Upper lobe of right lung (tissue), 1 donor: Measurements from ENCODE around the gene MICOS13. TPM values are rescaled to one million over a fixed set of nuclear protein-coding genes. Genes with fewer than 3 reads are reported as not detected.

Experiments used
- ATAC-seq: fragments of 200-7000 bp; cut with Tn5 transposase; one replicate; pipeline ENCODE4 v1.9.1; 2020; ENCODE audit warnings: mild to moderate bottlenecking, moderate library complexity
- DNase-seq: peaks from one replicate; pipeline ENCODE4 v3.0.0-alpha.2; 2020
- H3K27ac ChIP-seq: fragments of 200-600 bp; one replicate; pipeline ENCODE4 v1.8.0; 2022
- H3K27me3 ChIP-seq: fragments of 200-600 bp; one replicate; pipeline ENCODE4 v1.8.0; 2022; ENCODE audit warnings: mild to moderate bottlenecking
- H3K36me3 ChIP-seq: fragments of 200-600 bp; one replicate; pipeline ENCODE4 v1.8.0; 2022
- H3K4me1 ChIP-seq: fragments of 200-600 bp; one replicate; pipeline ENCODE4 v1.8.0; 2022
- H3K4me3 ChIP-seq: fragments of 200-600 bp; one replicate; pipeline ENCODE4 v1.8.0; 2022; ENCODE audit warnings: mild to moderate bottlenecking
- H3K9me3 ChIP-seq: fragments of 200-600 bp; one replicate; pipeline ENCODE4 v1.8.0; 2022
- intact Hi-C: fragments of 100-400 bp; cut with DNase I; formaldehyde crosslinking; loops from one replicate; pipeline ENCODE4 v1.11.0; 2022
- total RNA-seq: library from RNA; stranded (reverse); fragmentation: NEBNext Ultra II Directional; extraction: Animal tissue kit (Norgen Biotek cat#: 25700); gene quantifications from one replicate; pipeline ENCODE4 v1.2.1, GENCODE V29; 2021
- TF ChIP-seq, protein P1 (sequence below): fragments of 200-600 bp; IDR thresholded peaks from one replicate; pipeline ENCODE4 v1.8.0; 2022; ENCODE audit warnings: antibody characterized with exemption
- donor health status: DM: no; HTN: yes; CAD: no; lungs with severe emphysema.

Gene MICOS13
- total RNA-seq, 1 donor from 2014 or later = 48.3 TPM

GRCh38 chr19:5694167-5694955 is 14.0 kb upstream of the MICOS13 start:
- no peak overlapping the region for H3K27ac ChIP-seq
- TF ChIP-seq, protein P1, sequence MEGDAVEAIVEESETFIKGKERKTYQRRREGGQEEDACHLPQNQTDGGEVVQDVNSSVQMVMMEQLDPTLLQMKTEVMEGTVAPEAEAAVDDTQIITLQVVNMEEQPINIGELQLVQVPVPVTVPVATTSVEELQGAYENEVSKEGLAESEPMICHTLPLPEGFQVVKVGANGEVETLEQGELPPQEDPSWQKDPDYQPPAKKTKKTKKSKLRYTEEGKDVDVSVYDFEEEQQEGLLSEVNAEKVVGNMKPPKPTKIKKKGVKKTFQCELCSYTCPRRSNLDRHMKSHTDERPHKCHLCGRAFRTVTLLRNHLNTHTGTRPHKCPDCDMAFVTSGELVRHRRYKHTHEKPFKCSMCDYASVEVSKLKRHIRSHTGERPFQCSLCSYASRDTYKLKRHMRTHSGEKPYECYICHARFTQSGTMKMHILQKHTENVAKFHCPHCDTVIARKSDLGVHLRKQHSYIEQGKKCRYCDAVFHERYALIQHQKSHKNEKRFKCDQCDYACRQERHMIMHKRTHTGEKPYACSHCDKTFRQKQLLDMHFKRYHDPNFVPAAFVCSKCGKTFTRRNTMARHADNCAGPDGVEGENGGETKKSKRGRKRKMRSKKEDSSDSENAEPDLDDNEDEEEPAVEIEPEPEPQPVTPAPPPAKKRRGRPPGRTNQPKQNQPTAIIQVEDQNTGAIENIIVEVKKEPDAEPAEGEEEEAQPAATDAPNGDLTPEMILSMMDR = no peak
- no peaks in the 10 kb centered on the region for H3K9me3 ChIP-seq
- no peak for DNase-seq
- H3K4me1 ChIP-seq = peaks cover 9% of the 10 kb centered on the region
- no peak overlapping the region for H3K4me3 ChIP-seq
- no peaks in the 10 kb centered on the region for H3K27me3 ChIP-seq
- no peak for ATAC-seq
- intact Hi-C loops = no loop called here
- peaks cover 71% of the 10 kb centered on the region for H3K36me3 ChIP-seq

- ATAC-seq (no peak), DNase-seq (peak; percentile 67)
- Histone ChIP-seq H3K36me3 (peaks cover 62% of the 10 kb centered on the region), H3K4me3 (no peak overlapping the region), H3K9me3 (no peaks in the 10 kb centered on the region), H3K27me3 (no peaks in the 10 kb centered on the region), H3K27ac (no peak overlapping the region), H3K4me1 (peaks cover 9% of the 10 kb centered on the region)
- TF ChIP-seq, protein P1 = no peak
- intact Hi-C loops = no loop called here
Observed at GRCh38 chr19:5693195-5694166, 13.2 kb upstream of the MICOS13 start.

DNA sequence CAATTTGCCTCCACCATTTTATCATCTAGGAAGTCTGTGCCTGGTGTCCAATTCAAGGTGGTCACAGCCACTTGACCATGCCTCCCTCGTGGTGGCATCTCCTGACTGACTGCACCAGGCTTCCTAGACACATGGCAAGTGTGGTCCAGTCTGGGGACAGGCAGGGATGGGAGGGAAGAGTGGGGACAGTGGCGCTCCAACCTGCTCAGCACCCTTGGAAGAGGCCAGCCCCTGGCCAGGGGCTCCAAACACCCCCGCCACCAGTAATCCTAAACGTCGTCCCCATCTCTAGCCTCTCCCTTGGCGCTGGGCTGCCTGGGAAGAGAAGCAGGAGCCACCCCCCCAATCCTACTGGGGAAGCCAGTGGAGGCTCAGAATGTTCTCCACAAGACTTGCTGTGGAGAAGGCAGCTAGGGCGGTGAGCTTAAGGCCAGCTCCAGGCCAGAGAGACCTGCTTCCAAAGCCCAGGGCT is 12.4 kb upstream of the MICOS13 start:
- no peak for ATAC-seq
- intact Hi-C loops = no loop called here
- Histone ChIP-seq H3K36me3 (peaks cover 56% of the 10 kb centered on the region), H3K4me3 (no peak overlapping the region), H3K27ac (no peak overlapping the region), H3K4me1 (peaks cover 9% of the 10 kb centered on the region), H3K27me3 (no peaks in the 10 kb centered on the region), H3K9me3 (no peaks in the 10 kb centered on the region)
- TF ChIP-seq, protein P1 = no peak
- DNase-seq = peak; percentile 54

DNA sequence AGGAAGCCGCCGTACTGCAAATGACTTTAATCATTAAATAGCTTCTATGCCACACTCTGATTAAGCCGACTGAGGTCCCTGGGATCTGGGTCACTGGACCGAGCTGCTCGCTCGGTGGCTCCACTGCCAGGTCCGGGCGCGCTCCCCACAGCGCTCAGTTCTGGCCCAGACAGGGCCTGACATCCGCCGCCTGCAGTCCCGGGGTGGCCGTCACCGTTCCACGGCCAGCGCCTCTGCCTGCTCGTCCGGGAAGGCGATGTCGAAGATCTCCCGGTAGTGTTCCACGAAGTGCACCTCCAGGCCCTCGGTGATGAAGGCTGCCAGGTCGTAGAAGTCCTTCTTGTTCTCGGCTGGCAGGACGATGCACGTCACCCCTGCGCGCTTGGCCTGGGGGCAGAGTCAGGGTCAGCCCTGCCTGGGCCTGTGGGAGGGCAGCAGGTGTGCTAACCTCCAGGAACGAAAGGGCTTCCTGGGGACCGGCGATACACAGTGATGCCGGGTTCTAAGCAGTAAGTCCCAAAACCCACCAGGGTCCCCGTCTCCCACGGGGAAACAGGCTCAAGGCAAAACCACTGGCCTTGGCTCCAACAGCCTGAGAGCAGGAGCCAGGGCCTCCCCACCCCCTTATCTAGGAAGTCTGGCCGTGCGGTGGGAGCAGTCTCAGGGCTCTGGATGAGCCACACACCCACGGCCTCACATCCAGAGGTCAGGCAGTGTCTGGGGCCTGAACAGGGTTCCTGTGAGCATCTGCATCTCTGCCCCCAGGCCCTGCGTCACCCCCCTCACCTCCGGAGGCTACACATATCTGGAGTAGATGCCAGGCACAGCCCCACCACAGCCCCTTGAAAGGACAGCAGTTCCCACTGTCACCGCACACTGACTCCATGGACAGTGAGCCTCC is 11.8 kb upstream of the MICOS13 start:
- intact Hi-C loops = no loop called here
- H3K27ac ChIP-seq = peak overlapping the region; percentile 87
- no peaks in the 10 kb centered on the region for H3K27me3 ChIP-seq
- H3K4me1 ChIP-seq = peaks cover 13% of the 10 kb centered on the region
- peak overlapping the region; percentile 79 for H3K4me3 ChIP-seq
- TF ChIP-seq, protein P1 = no peak
- peaks cover 55% of the 10 kb centered on the region for H3K36me3 ChIP-seq
- no peaks in the 10 kb centered on the region for H3K9me3 ChIP-seq
- ATAC-seq (no peak), DNase-seq (peak; percentile 65)
